SK-N-SH (cell line): ENCODE measurements around the gene HMOX2.

ENCODE experiments used
- CTCF ChIP-seq: fragments of 200-600 bp; sonication (generic); IDR thresholded peaks from 2 replicates; pipeline ENCODE4 v1.6.1; 2017; ENCODE audit warnings: antibody characterized with exemption, mild to moderate bottlenecking, moderate library complexity
- EP300 ChIP-seq, 2 experiments: IDR thresholded peaks; 2 replicates each; pipeline versions ENCODE4 v1.4.0 to v1.6.1; 2012; ENCODE audit warnings: borderline replicate concordance in 1 of 2, low read depth in 1 of 2, low read length in 1 of 2
- MXI1 ChIP-seq: IDR thresholded peaks from 2 replicates; pipeline ENCODE4 v1.6.1; 2012; ENCODE audit warnings: mild to moderate bottlenecking, low read depth, low read length, improper control_type of control experiment
- TEAD4 ChIP-seq: IDR thresholded peaks from 2 replicates; pipeline ENCODE4 v1.4.0; 2012; ENCODE audit warnings: mild to moderate bottlenecking, borderline replicate concordance; ENCODE audit not compliant: insufficient read depth

- TF ChIP-seq EP300 (IDR thresholded peaks at IDR 0.05; ENCODE audit: borderline replicate concordance in 1 of 2, low read depth in 1 of 2, low read length in 1 of 2) = no peak
- TF ChIP-seq TEAD4 = no peak
- TF ChIP-seq MXI1 = no peak
- no peak for TF ChIP-seq CTCF
Observed at GRCh38 chr16:4428500-4428899, 47.7 kb upstream of the HMOX2 start.
